Naive thymus-derived CD4-positive, alpha-beta T cell (primary cell): ENCODE results near the gene OR2T27. TPM values are rescaled to one million over a fixed set of nuclear protein-coding genes. Genes with fewer than 3 reads are reported as not detected.

Experiments
- ATAC-seq: fragments of 150-1000 bp; cut with Tn5 transposase; 2 replicates; pipeline ENCODE4 v1.10.0; 2021; ENCODE audit warnings: mild to moderate bottlenecking, moderate library complexity
- CTCF ChIA-PET: fragments of 350-600 bp; sonication (Branson Sonifier 250); formaldehyde crosslinking; loops from one replicate; lab custom pipeline; 2021; ENCODE audit warnings: antibody characterized with exemption; lab: Charles Lee
- POLR2A ChIA-PET: fragments of 350-600 bp; sonication (Branson Sonifier 250); formaldehyde crosslinking; loops from one replicate; lab custom pipeline; 2021; ENCODE audit warnings: antibody characterized with exemption, inconsistent platforms; lab: Charles Lee
- DNase-seq, 9 donors: peaks; one replicate each; pipeline versions ENCODE4 v3.0.0 to v3.0.0-alpha.2; 2020 to 2022; ENCODE audit warnings: mixed read lengths in 1 of 9
- H3K27ac ChIP-seq: one replicate; pipeline ENCODE4 v1.7.0; 2013; ENCODE audit warnings: mild to moderate bottlenecking, low read depth, low read length, moderate library complexity
- H3K27me3 ChIP-seq, 2 donors: one replicate each; pipeline ENCODE4 v1.7.0; 2013; ENCODE audit warnings: low read length in 2 of 2, mild to moderate bottlenecking in 2 of 2, moderate library complexity in 2 of 2; ENCODE audit not compliant: control insufficient read depth in 2 of 2, insufficient read depth in 2 of 2
- H3K36me3 ChIP-seq, 3 experiments: 1 replicate in 2 of 3; 2 replicates in 1 of 3; pipeline ENCODE4 v1.7.0; 2013; ENCODE audit warnings: low read length in 3 of 3, mild to moderate bottlenecking in 3 of 3, moderate library complexity in 1 of 3; ENCODE audit not compliant: insufficient read depth in 3 of 3, control insufficient read depth in 2 of 3
- H3K4me1 ChIP-seq, 2 donors: one replicate each; pipeline ENCODE4 v1.7.0; 2013; ENCODE audit warnings: low read length in 2 of 2, mild to moderate bottlenecking in 2 of 2, moderate library complexity in 1 of 2; ENCODE audit not compliant: control insufficient read depth in 2 of 2, insufficient read depth in 2 of 2
- H3K4me3 ChIP-seq: 2 replicates; pipeline ENCODE4 v1.7.0; 2013; ENCODE audit warnings: mild to moderate bottlenecking, low read length
- H3K9me3 ChIP-seq, 3 experiments: 1 replicate in 2 of 3; 2 replicates in 1 of 3; pipeline ENCODE4 v1.7.0; 2013; ENCODE audit warnings: low read length in 3 of 3; ENCODE audit not compliant: control insufficient read depth in 2 of 3
- H3K27ac Mint-ChIP-seq, 9 donors: one replicate each; pipeline ENCODE4 v1.8.0; 2020 to 2022; ENCODE audit warnings: mixed read lengths in 9 of 9, mild to moderate bottlenecking in 8 of 9, moderate library complexity in 5 of 9, inconsistent platforms in 2 of 9
- H3K27me3 Mint-ChIP-seq, 5 donors: one replicate each; pipeline ENCODE4 v1.8.0; 2021 to 2022; ENCODE audit warnings: mixed read lengths in 5 of 5, mild to moderate bottlenecking in 1 of 5
- H3K36me3 Mint-ChIP-seq, 5 donors: one replicate each; pipeline ENCODE4 v1.8.0; 2020 to 2022; ENCODE audit warnings: mixed read lengths in 5 of 5, mild to moderate bottlenecking in 3 of 5, inconsistent platforms in 1 of 5
- H3K4me1 Mint-ChIP-seq, 7 donors: one replicate each; pipeline ENCODE4 v1.8.0; 2020 to 2022; ENCODE audit warnings: mixed read lengths in 7 of 7, mild to moderate bottlenecking in 3 of 7, inconsistent platforms in 1 of 7
- H3K4me3 Mint-ChIP-seq, 10 donors: one replicate each; pipeline ENCODE4 v1.8.0; 2020 to 2022; ENCODE audit warnings: mild to moderate bottlenecking in 10 of 10, mixed read lengths in 10 of 10, moderate library complexity in 6 of 10, inconsistent platforms in 2 of 10
- H3K9me3 Mint-ChIP-seq, 11 donors: one replicate each; pipeline ENCODE4 v1.8.0; 2020 to 2022; ENCODE audit warnings: mixed read lengths in 11 of 11, mild to moderate bottlenecking in 4 of 11, inconsistent platforms in 1 of 11, moderate library complexity in 1 of 11
- intact Hi-C, 2 donors: fragments of 100-400 bp; cut with micrococcal nuclease; formaldehyde crosslinking; loops; one replicate each; pipeline ENCODE4 v1.15.1; 2023
- polyA plus RNA-seq, 2 donors: library from polyadenylated mRNA; unstranded; fragments of 300-500 nt; fragmentation: Illumina TruSeq; gene quantifications; one replicate each; pipeline ENCODE4 v1.2.3, GENCODE V29; 2021
- total RNA-seq, 6 experiments: library from RNA in 5 of 6; stranded (reverse) in 5 of 6; gene quantifications; 1 replicate in 5 of 6; 2 replicates in 1 of 6; pipeline ENCODE4 v1.2.3 and lab custom pipeline; 2021 to 2026

Gene OR2T27
- total and polyA plus RNA-seq, 7 experiments from 2014 or later, result not detected

- ATAC-seq, result no peak
- Histone ChIP-seq H3K4me1 (no peaks in the 10 kb centered on the region), H3K36me3 (no peaks in the 10 kb centered on the region), H3K27me3 (no peaks in the 10 kb centered on the region), H3K4me3 (no peak overlapping the region), H3K9me3 (no peaks in the 10 kb centered on the region), H3K27ac (no peak overlapping the region)
- DNase-seq, result no peak
- CTCF ChIA-PET, result no interaction called here
- peaks cover 1 to 39% (median 7%) of the 10 kb centered on the region in 7 donors for H3K4me1 Mint-ChIP-seq
- H3K27me3 Mint-ChIP-seq, result peaks cover 0 to 3% (median 0%) of the 10 kb centered on the region in 5 donors
- no peak overlapping the region for H3K4me3 Mint-ChIP-seq
- no peaks in the 10 kb centered on the region for H3K36me3 Mint-ChIP-seq
- intact Hi-C loops, result no loop called here
- no peaks in the 10 kb centered on the region for H3K9me3 Mint-ChIP-seq
- POLR2A ChIA-PET, result no interaction called here
- H3K27ac Mint-ChIP-seq, result no peak overlapping the region
Measured at GRCh38 chr1:248618119-248618518, 37.2 kb downstream of the OR2T27 start.

DNA sequence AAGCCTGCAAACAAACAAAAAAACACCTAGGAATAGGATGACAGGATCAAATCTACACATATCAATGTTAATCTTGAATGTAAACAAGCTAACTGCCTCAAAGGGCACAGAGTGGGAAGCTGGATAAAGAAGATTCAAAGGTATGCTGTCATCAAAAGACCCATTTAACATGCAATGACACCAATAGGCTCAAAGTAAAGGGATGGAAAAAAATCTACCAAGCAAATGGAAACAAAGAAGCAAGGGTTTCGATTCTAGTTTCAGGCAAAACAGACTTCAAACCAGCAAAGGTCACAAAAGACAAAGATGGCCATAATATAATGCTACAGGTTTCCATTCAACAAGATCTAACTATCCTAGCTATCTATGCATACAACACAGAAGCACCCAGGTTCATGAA is 41.6 kb downstream of the OR2T27 start:
- Histone ChIP-seq H3K27ac (no peak overlapping the region), H3K36me3 (no peaks in the 10 kb centered on the region), H3K9me3 (no peaks in the 10 kb centered on the region), H3K4me1 (no peaks in the 10 kb centered on the region), H3K4me3 (no peak overlapping the region), H3K27me3 (no peaks in the 10 kb centered on the region)
- ChIA-PET POLR2A (no interaction called here), CTCF (no interaction called here)
- Mint-ChIP-seq H3K36me3 (no peaks in the 10 kb centered on the region), H3K4me1 (peaks cover 1 to 36% (median 8%) of the 10 kb centered on the region in 7 donors), H3K4me3 (no peak overlapping the region), H3K9me3 (no peaks in the 10 kb centered on the region), H3K27ac (no peak overlapping the region), H3K27me3 (no peaks in the 10 kb centered on the region)
- intact Hi-C loops, result no loop called here
- no peak for DNase-seq
- ATAC-seq, result no peak

DNA sequence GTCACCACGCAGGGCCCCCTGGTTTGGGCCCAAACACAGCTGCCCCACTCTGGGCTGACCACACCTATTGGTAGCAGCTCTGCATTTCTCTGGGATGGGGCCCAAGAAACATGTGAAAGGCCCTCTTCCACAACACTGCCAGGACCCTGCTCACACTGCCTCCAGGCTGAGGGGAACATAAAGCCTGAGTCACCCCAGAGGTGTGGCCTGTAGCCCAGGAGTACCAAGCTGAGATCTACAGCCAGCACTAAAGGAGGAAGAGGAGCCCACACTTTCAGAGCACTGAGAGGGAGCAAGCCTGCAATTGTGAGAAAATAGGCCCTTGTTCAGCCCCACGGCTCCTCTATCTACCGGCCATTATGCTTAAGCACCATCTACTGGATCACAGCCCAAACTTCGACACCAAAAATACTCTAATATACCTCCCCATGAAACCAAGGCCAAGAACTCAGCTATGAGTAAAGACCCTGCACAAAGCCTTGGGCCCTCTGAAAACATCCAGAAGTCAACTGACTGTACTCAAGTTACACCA is 43.4 kb downstream of the OR2T27 start:
- CTCF ChIA-PET, result interaction anchor here (0.7 to 2.8 kb wide), 5 partner anchors 12 to 210 kb away, joined by 3 to 8 read pairs (median 3); no protein-coding TSS in a partner anchor
- Mint-ChIP-seq H3K9me3 (no peaks in the 10 kb centered on the region), H3K27me3 (no peaks in the 10 kb centered on the region)

GRCh38 chr1:248610301-248610700 is 45.0 kb downstream of the OR2T27 start:
- POLR2A ChIA-PET, result no interaction called here
- no peak for DNase-seq
- Mint-ChIP-seq H3K4me1 (peaks cover 1 to 25% (median 9%) of the 10 kb centered on the region in 7 donors), H3K36me3 (no peaks in the 10 kb centered on the region), H3K9me3 (peaks cover 0 to 1% (median 0%) of the 10 kb centered on the region in 11 donors), H3K27me3 (no peaks in the 10 kb centered on the region), H3K27ac (no peak overlapping the region), H3K4me3 (no peak overlapping the region)
- intact Hi-C loops, result no loop called here
- Histone ChIP-seq H3K4me3 (no peak overlapping the region), H3K36me3 (no peaks in the 10 kb centered on the region), H3K9me3 (no peaks in the 10 kb centered on the region), H3K4me1 (no peaks in the 10 kb centered on the region), H3K27ac (no peak overlapping the region), H3K27me3 (no peaks in the 10 kb centered on the region)
- ATAC-seq, result no peak
- CTCF ChIA-PET, result interaction anchor here (0.8 to 2.8 kb wide), 2 partner anchors 12 to 205 kb away, joined by 3 to 8 read pairs; no protein-coding TSS in a partner anchor

More for the DNA sequence above, 43.4 kb downstream of the OR2T27 start:
- Histone ChIP-seq H3K27me3 (no peaks in the 10 kb centered on the region), H3K4me1 (no peaks in the 10 kb centered on the region), H3K27ac (no peak overlapping the region), H3K4me3 (no peak overlapping the region), H3K36me3 (no peaks in the 10 kb centered on the region), H3K9me3 (no peaks in the 10 kb centered on the region)
- no peak overlapping the region for H3K4me3 Mint-ChIP-seq
- H3K4me1 Mint-ChIP-seq, result peaks cover 0 to 31% (median 5%) of the 10 kb centered on the region in 7 donors
- no peaks in the 10 kb centered on the region for H3K36me3 Mint-ChIP-seq
- peak overlapping the region in 3 of 9 donors; percentile 5 to 57 (median 25) for H3K27ac Mint-ChIP-seq
- POLR2A ChIA-PET, result no interaction called here
- DNase-seq (peak in 4 of 9 donors; percentile 11 to 33 (median 20)), ATAC-seq (no peak)
- intact Hi-C loops, result loop anchor here (1.0 kb wide), 2 partner anchors 208 to 369 kb away; no protein-coding TSS in a partner anchor

Other genes starting within 250 kb of the OR2T27 start
- not detected for gene OR2T2, start 209.9 kb downstream of the OR2T27 start, total RNA-seq
- gene OR2T2, start 209.9 kb downstream of the OR2T27 start, polyA plus RNA-seq, result under 1 TPM in 1 of 2 donors, not detected in 1; 0.44 TPM
- not detected for gene OR2T3, start 182.2 kb downstream of the OR2T27 start, total RNA-seq
- not detected for gene OR2T3, start 182.2 kb downstream of the OR2T27 start, polyA plus RNA-seq
- gene OR2T5, start 166.9 kb downstream of the OR2T27 start, total RNA-seq, result not detected
- gene OR2T5, start 166.9 kb downstream of the OR2T27 start, polyA plus RNA-seq, result not detected
- gene OR2G6, start 147.5 kb downstream of the OR2T27 start, total RNA-seq, result not detected
- gene OR2G6, start 147.5 kb downstream of the OR2T27 start, polyA plus RNA-seq, result not detected
- not detected for gene OR2T29, start 92.8 kb downstream of the OR2T27 start, total RNA-seq
- not detected for gene OR2T29, start 92.8 kb downstream of the OR2T27 start, polyA plus RNA-seq
- not detected for gene OR2T34, start 80.8 kb downstream of the OR2T27 start, total RNA-seq
- under 1 TPM in 1 of 2 donors, not detected in 1; 0.47 TPM for gene OR2T34, start 80.8 kb downstream of the OR2T27 start, polyA plus RNA-seq
- not detected for gene OR2T10, start 57.8 kb downstream of the OR2T27 start, total RNA-seq
- gene OR2T10, start 57.8 kb downstream of the OR2T27 start, polyA plus RNA-seq, result not detected
- gene OR2T11, start 20.4 kb downstream of the OR2T27 start, total RNA-seq, result not detected
- gene OR2T11, start 20.4 kb downstream of the OR2T27 start, polyA plus RNA-seq, result not detected
- gene OR2T35, start 10.2 kb downstream of the OR2T27 start, total RNA-seq, result not detected
- not detected for gene OR2T35, start 10.2 kb downstream of the OR2T27 start, polyA plus RNA-seq
- gene OR14I1, start 47.2 kb upstream of the OR2T27 start, total RNA-seq, result not detected
- not detected for gene OR14I1, start 47.2 kb upstream of the OR2T27 start, polyA plus RNA-seq
- gene LYPD8, start 100.2 kb upstream of the OR2T27 start, total RNA-seq, result not detected
- not detected for gene LYPD8, start 100.2 kb upstream of the OR2T27 start, polyA plus RNA-seq
- gene SH3BP5L, start 170.4 kb upstream of the OR2T27 start, total RNA-seq, result 10 to 100 TPM; 22.5 to 51.1 (median 33.3) TPM
- 1 to 10 TPM; 4.4 to 7.3 TPM for gene SH3BP5L, start 170.4 kb upstream of the OR2T27 start, polyA plus RNA-seq
- gene ZNF672, start 182.7 kb upstream of the OR2T27 start, total RNA-seq, result 10 to 100 TPM; 28.7 to 49.8 (median 42.7) TPM
- 10 to 100 TPM; 16.6 to 33.7 TPM for gene ZNF672, start 182.7 kb upstream of the OR2T27 start, polyA plus RNA-seq
- gene ZNF692, start 203.6 kb upstream of the OR2T27 start, total RNA-seq, result 10 to 100 TPM; 44.5 to 87.5 (median 68.0) TPM
- 10 to 100 TPM in 1 of 2 donors, 1 to 10 TPM in 1; 7.6 to 13.7 TPM for gene ZNF692, start 203.6 kb upstream of the OR2T27 start, polyA plus RNA-seq